SHP77 treated with DMSO at 0.1 percent for 48 hours (cell line): ENCODE data around the gene SLC43A2.

Source experiments
- DNase-seq: peaks from one replicate; lab custom pipeline; 2025; lab: John Stamatoyannopoulos, UW

The SLC43A2 gene

GRCh38 chr17:1623057-1623630 lies 5.5 kb downstream of the SLC43A2 start:
- DNase-seq = no peak

- no peak for DNase-seq
Measured at GRCh38 chr17:1621273-1621954, 7.2 kb downstream of the SLC43A2 start.

- DNase-seq = no peak
Measured at GRCh38 chr17:1620486-1620885, 8.1 kb downstream of the SLC43A2 start.

GRCh38 chr17:1617620-1618174 lies 10.9 kb downstream of the SLC43A2 start:
- DNase-seq = no peak

- DNase-seq = no peak
Measured at GRCh38 chr17:1616101-1616500, 12.5 kb downstream of the SLC43A2 start.

GRCh38 chr17:1612400-1612799 lies 16.2 kb downstream of the SLC43A2 start:
- no peak for DNase-seq

- DNase-seq = no peak
Measured at GRCh38 chr17:1611715-1612114, 16.9 kb downstream of the SLC43A2 start.

- no peak for DNase-seq
Measured at GRCh38 chr17:1608676-1609075, 20.0 kb downstream of the SLC43A2 start.

- no peak for DNase-seq
Measured at GRCh38 chr17:1607971-1608320, 20.7 kb downstream of the SLC43A2 start.

- no peak for DNase-seq
Measured at GRCh38 chr17:1606352-1606985, 22.2 kb downstream of the SLC43A2 start.

- DNase-seq = no peak
Measured at GRCh38 chr17:1605681-1606351, 22.8 kb downstream of the SLC43A2 start.

- no peak for DNase-seq
Measured at GRCh38 chr17:1604831-1605528, 23.7 kb downstream of the SLC43A2 start.

- no peak for DNase-seq
Measured at GRCh38 chr17:1601571-1601970, 27.1 kb downstream of the SLC43A2 start.

GRCh38 chr17:1598399-1599095 lies 30.1 kb downstream of the SLC43A2 start:
- DNase-seq = no peak

GRCh38 chr17:1597861-1598342 lies 30.7 kb downstream of the SLC43A2 start:
- DNase-seq = no peak

- no peak for DNase-seq
Measured at GRCh38 chr17:1593630-1593931, 35.1 kb downstream of the SLC43A2 start.

- DNase-seq = no peak
Measured at GRCh38 chr17:1592751-1593629, 35.6 kb downstream of the SLC43A2 start.

- DNase-seq = no peak
Measured at GRCh38 chr17:1591474-1592090, 37.1 kb downstream of the SLC43A2 start.

GRCh38 chr17:1590747-1591473 lies 37.7 kb downstream of the SLC43A2 start:
- no peak for DNase-seq
